A549 treated with RU486 at 1 μM for 4 hours (cell line): ENCODE measurements around the gene TM9SF4. TPM values are rescaled to one million over a fixed set of nuclear protein-coding genes. Genes with fewer than 3 reads are reported as not detected.

ENCODE experiments used
- total RNA-seq: library from RNA; stranded (reverse); fragments of 200-300 nt; extraction: Qiagen RNA extraction; gene quantifications from 5 replicates; pipeline ENCODE4 v1.2.3, GENCODE V29; 2022; ENCODE audit warnings: low read depth

The TM9SF4 gene, protein sequence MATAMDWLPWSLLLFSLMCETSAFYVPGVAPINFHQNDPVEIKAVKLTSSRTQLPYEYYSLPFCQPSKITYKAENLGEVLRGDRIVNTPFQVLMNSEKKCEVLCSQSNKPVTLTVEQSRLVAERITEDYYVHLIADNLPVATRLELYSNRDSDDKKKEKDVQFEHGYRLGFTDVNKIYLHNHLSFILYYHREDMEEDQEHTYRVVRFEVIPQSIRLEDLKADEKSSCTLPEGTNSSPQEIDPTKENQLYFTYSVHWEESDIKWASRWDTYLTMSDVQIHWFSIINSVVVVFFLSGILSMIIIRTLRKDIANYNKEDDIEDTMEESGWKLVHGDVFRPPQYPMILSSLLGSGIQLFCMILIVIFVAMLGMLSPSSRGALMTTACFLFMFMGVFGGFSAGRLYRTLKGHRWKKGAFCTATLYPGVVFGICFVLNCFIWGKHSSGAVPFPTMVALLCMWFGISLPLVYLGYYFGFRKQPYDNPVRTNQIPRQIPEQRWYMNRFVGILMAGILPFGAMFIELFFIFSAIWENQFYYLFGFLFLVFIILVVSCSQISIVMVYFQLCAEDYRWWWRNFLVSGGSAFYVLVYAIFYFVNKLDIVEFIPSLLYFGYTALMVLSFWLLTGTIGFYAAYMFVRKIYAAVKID
- total RNA-seq: 32.1 to 38.3 TPM (median 36.5 TPM) in 5 replicates

DNA sequence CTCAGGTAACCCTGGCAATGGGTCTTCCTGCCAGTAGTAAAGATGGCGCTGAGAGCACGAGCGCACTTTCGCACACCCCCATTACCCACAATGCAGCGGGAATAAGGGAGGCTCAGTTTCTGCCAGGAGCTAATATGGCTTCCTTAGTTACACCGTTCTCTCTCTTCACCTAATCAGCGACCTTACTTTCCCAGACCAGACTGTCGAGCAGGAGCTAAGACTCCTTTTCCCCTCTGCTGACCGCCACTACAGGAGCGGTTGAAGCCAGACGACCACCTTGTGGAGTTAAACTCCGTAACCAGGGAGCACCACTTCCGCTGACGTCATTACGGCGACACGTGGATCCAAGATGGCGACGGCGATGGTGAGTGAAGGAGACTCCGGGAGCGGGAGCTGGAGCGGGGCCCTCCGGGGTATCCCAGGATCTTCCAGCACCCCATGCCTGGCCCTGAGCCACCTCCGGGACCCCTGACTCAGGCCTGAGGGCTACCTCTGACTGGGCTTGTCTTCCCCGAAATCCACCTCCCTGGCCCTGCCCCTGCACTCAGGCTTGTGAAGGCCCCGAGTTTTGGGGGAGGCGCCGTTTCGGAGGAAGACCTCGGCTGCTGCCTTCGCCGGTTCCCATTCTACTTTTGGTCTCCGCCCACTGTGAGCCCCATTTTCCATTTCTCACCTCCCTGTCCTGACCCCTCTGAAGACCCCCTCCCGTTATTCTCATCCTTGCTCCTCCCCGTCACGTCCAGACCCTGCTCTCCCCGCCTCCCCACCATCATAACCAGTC lies at the start of gene TM9SF4:
TM9SF4 (plus strand) TSS at position 323 of the 781 bp plus-strand sequence; CDS start at position 350, 27 bp downstream.

DNA sequence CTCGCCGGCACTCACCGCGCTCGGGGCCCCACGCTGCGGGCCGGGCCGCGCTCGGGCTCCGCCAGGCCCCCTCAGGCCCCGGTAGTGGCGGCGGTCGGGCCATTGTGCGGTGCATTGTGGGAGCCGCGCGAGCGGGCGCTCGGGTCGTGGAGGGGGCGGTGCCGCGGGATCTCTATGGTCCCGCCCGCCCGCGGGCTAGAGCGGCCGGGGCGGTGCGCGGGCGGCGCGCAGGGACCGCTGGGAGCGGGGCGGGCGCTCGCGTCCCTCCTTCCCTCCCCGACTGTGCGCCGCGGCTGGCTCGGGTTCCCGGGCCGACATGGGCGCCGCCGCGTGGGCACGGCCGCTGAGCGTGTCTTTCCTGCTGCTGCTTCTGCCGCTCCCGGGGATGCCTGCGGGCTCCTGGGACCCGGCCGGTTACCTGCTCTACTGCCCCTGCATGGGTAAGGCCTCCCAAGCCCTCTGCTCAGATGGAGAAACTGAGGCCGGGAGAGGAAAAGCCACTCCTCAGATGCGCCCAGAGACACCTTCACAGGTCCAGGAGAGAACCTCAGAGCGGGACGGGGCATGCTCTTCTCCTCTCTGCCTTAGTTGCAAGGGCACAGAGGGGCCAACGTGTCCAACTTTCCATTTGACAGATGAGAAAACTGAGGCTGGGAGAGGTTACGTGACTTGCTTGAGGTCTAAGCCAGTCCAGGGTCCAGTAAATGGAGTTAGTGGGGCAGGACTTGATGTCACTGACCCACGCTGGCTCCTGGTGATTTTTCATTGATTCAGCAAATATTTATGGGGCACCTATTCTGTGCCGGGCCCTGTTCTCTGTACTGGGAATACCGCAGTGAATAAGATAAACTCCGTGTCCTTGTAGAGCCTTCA lies 98.3 kb downstream of the TM9SF4 start, which contains the start of the genes PLAGL2 and POFUT1:
PLAGL2 (minus strand) TSS at position 118 of the 873 bp plus-strand sequence. CDS start 5,565 bp downstream, outside the sequence.
POFUT1 (plus strand) TSS at position 255 of the 873 bp plus-strand sequence; CDS start at position 317, 62 bp downstream.

Other genes starting within 250 kb of the TM9SF4 start
- gene DUSP15, start 239.2 kb upstream of the TM9SF4 start, total RNA-seq: 0.57 to 1.8 TPM (median 0.95 TPM) in 5 replicates
- gene TTLL9, start 239.1 kb upstream of the TM9SF4 start, total RNA-seq: 0.03 to 0.15 TPM (median 0.09 TPM) in 5 replicates
- gene PDRG1, start 157.7 kb upstream of the TM9SF4 start, total RNA-seq: 33.0 to 38.8 TPM (median 33.7 TPM) in 5 replicates
- gene XKR7, start 141.6 kb upstream of the TM9SF4 start, total RNA-seq: 0.01 TPM in 1 of 5 replicates, not detected in the others
- gene CCM2L, start 99.3 kb upstream of the TM9SF4 start, total RNA-seq: 0.47 to 0.67 TPM (median 0.56 TPM) in 5 replicates
- gene HCK, start 57.5 kb upstream of the TM9SF4 start, total RNA-seq: 0.08 to 0.13 TPM (median 0.10 TPM) in 4 of 5 replicates, not detected in the other
- gene PLAGL2, start 98.0 kb downstream of the TM9SF4 start, total RNA-seq: 12.1 to 13.5 TPM (median 12.6 TPM) in 5 replicates
- gene POFUT1, start 98.2 kb downstream of the TM9SF4 start, total RNA-seq: 37.2 to 44.1 TPM (median 39.1 TPM) in 5 replicates
- 22.5 to 27.3 TPM (median 25.6 TPM) in 5 replicates for gene KIF3B, start 167.9 kb downstream of the TM9SF4 start, total RNA-seq
- 29.8 to 33.6 TPM (median 32.2 TPM) in 5 replicates for gene ASXL1, start 248.6 kb downstream of the TM9SF4 start, total RNA-seq